Neural crest cell (in vitro differentiated cells): ENCODE results near the gene PRDX5. TPM values are rescaled to one million over a fixed set of nuclear protein-coding genes. Genes with fewer than 3 reads are reported as not detected.
"Not testable (repeated sequence)": the region's sequence is repeated elsewhere in the genome, so short reads cannot be mapped to it uniquely, and the experiment has no call there.

ENCODE experiments used
- DNase-seq: peaks from one replicate; pipeline ENCODE4 v3.0.0; 2021; ENCODE audit warnings: low read depth, mixed read lengths, low spot score
- H3K27ac Mint-ChIP-seq: one replicate; pipeline ENCODE4 v1.8.0; 2021; ENCODE audit warnings: mild to moderate bottlenecking, mixed read lengths; ENCODE audit not compliant: unreplicated experiment
- H3K27me3 Mint-ChIP-seq: 2 replicates; pipeline ENCODE4 v1.8.0; 2021; ENCODE audit warnings: low read depth, mild to moderate bottlenecking, mixed read lengths
- H3K36me3 Mint-ChIP-seq: 2 replicates; pipeline ENCODE4 v1.8.0; 2021; ENCODE audit warnings: low read depth, mild to moderate bottlenecking, mixed read lengths
- H3K4me1 Mint-ChIP-seq: 2 replicates; pipeline ENCODE4 v1.8.0; 2021; ENCODE audit warnings: mixed read lengths
- H3K4me3 Mint-ChIP-seq: one replicate; pipeline ENCODE4 v1.8.0; 2021; ENCODE audit warnings: mild to moderate bottlenecking, mixed read lengths
- H3K9me3 Mint-ChIP-seq: 2 replicates; pipeline ENCODE4 v1.8.0; 2021; ENCODE audit warnings: mixed read lengths
- total RNA-seq: library from RNA; stranded (reverse); gene quantifications from 2 replicates; pipeline ENCODE4 v1.2.1, GENCODE V29; 2021
- TF ChIP-seq, protein P1 (sequence below): fragments of 200-600 bp; sonication (generic); conservative IDR thresholded peaks from 2 replicates; pipeline ENCODE4 v1.5.0; 2021; ENCODE audit warnings: antibody characterized with exemption, mild to moderate bottlenecking

The PRDX5 gene
- total RNA-seq, 1 donor from 2014 or later: 148 TPM

DNA sequence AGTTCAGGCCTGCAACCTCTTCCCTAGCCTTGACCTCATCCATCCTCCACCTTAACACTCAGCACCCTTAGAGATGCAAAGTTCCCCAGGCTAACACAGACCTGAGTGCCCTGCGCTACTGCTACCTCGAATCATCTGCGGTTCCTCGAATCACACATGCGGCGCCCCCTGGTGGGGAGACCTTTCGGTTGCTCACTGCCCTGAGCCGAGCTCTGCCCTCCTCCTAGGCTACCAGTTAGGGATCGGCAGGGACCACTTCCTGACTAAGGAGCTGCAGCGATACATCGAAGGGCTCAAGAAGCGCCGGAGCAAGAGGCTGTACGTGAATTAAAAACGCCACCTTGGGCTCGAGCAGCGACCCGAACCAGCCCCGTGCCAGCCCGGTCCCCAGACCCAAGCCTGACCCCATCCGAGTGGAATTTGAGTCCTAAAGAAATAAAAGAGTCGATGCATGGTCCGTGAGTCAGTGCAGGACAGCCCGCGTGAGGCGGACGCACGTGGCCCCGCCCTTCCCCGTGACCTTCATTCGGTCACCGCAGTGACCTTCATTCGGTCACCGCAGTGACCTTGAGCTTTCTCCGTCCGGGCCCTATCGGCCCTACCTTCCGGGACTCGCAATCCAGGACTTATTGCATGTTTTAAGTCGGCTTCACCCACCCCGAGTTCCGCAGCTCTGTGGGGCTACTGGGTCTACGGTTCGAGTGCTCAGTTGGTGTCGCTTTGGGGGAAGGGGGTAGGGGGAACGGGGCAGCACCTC is 13.4 kb upstream of the PRDX5 start:
- Mint-ChIP-seq H3K36me3 (no peaks in the 10 kb centered on the region), H3K27me3 (peaks cover 45% of the 10 kb centered on the region), H3K4me3 (peak overlapping the region; percentile 90), H3K9me3 (no peaks in the 10 kb centered on the region), H3K4me1 (peaks cover 29% of the 10 kb centered on the region), H3K27ac (peak overlapping the region; percentile 94)
- peak; percentile 98 for DNase-seq
- TF ChIP-seq, protein P1, sequence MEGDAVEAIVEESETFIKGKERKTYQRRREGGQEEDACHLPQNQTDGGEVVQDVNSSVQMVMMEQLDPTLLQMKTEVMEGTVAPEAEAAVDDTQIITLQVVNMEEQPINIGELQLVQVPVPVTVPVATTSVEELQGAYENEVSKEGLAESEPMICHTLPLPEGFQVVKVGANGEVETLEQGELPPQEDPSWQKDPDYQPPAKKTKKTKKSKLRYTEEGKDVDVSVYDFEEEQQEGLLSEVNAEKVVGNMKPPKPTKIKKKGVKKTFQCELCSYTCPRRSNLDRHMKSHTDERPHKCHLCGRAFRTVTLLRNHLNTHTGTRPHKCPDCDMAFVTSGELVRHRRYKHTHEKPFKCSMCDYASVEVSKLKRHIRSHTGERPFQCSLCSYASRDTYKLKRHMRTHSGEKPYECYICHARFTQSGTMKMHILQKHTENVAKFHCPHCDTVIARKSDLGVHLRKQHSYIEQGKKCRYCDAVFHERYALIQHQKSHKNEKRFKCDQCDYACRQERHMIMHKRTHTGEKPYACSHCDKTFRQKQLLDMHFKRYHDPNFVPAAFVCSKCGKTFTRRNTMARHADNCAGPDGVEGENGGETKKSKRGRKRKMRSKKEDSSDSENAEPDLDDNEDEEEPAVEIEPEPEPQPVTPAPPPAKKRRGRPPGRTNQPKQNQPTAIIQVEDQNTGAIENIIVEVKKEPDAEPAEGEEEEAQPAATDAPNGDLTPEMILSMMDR: peak; percentile 93

DNA sequence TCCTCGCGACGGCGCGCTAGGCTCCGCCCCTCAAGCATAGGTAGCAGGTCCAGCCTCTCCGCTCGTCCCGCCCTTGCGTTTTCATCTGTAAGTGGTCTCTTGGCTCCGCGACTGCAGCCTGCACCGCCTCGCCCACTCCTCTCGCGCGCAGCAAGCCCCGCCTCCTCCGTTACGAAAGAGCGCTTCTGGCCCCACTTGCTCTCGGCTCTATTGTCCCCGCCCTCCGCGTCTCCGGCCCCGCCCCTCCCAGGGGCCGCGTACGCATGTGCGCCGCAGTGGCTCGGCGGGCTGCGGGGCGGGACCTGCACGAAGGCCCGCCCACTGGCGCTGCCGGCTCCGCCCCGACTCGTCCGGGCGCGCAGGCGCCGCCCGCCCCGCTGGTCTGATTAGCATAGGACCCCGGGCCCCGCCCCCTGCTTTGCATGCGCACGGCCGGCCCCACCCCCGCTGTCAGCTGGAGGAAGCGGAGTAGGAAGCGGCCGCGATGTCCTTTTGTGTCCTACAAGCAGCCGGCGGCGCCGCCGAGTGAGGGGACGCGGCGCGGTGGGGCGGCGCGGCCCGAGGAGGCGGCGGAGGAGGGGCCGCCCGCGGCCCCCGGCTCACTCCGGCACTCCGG is 12.7 kb upstream of the PRDX5 start, which contains the start of gene ESRRA:
Gene ESRRA, plus strand, starts transcription at position 450 of the 616 bp plus-strand sequence. CDS start 1,656 bp downstream, outside the sequence.
- TF ChIP-seq, protein P1: no peak
- peak within 1 kb of the TSS; percentile 98 for H3K4me3 Mint-ChIP-seq
- peak within 1 kb of the TSS; percentile 96 for H3K27ac Mint-ChIP-seq
- peak; percentile 99 for DNase-seq
- no peaks in the 10 kb centered on the region for H3K9me3 Mint-ChIP-seq
- no peaks in the 10 kb centered on the region for H3K36me3 Mint-ChIP-seq
- peaks cover 29% of the 10 kb centered on the region for H3K4me1 Mint-ChIP-seq
- H3K27me3 Mint-ChIP-seq: peaks cover 38% of the 10 kb centered on the region

DNA sequence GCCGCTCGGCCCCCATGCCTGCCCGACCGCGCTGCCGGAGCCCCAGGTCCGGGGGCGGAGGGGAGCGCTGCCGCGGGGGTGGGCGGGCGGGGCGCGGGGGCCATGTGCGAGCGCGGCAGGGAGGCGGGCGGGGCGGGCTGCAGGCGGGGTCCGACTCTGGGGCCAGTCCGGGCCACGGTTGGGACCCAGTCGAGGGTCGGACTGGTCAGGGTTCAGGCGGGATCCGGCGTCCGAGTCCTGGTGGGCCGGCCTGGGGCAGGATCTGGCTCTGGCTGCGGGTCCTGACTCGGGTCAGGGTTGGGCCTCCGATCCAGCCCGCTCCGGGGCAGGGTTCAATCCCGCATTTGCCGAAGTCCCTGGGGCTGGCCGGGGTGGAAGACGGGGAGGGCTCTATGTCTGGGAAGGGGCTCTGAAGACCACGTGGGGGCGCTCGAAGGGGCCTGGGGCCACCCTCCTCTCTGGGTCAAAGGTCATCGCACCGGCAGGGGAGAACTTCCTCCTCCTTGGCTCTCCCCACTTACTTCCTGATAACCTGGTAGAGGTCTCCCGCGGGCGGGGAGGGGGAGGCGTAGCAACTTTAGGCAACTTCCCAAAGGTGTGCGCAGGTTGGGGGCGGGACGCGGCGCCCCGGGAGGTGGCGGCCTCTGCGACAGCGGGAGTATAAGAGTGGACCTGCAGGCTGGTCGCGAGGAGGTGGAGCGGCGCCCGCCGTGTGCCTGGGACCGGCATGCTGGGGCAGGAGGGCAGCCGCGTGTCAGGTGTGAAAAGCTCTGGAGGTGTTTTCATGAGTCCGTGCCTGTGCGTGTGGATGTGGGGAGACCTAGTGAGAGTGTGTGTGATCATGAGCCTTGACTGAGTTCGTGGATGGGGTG is 12.0 kb upstream of the PRDX5 start:
- Mint-ChIP-seq H3K4me3 (peak overlapping the region; percentile 98), H3K27me3 (peaks cover 31% of the 10 kb centered on the region), H3K27ac (peak overlapping the region; percentile 96), H3K4me1 (peaks cover 25% of the 10 kb centered on the region), H3K9me3 (no peaks in the 10 kb centered on the region), H3K36me3 (no peaks in the 10 kb centered on the region)
- peak; percentile 60 for DNase-seq
- TF ChIP-seq, protein P1: peak; percentile 55

DNA sequence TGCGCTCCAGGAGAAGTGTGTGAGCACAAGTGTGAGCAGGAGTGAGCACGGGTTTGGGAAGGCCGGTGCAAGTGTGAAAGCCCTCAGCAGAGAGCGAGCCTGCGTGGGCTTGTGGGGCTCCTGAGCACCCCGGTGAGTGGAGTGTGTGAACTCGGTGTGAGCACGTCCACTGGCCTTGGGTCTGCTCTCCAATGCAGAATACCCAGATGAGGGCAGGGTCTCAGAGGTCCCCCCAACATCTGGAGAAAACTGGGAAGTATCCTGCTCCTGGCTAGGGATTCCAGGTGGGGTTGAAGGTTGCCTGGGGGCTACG is 11.4 kb upstream of the PRDX5 start:
- H3K27ac Mint-ChIP-seq: peak overlapping the region; percentile 96
- DNase-seq: no peak
- TF ChIP-seq, protein P1: no peak
- peak overlapping the region; percentile 98 for H3K4me3 Mint-ChIP-seq
- H3K9me3 Mint-ChIP-seq: no peaks in the 10 kb centered on the region
- H3K36me3 Mint-ChIP-seq: no peaks in the 10 kb centered on the region
- peaks cover 25% of the 10 kb centered on the region for H3K27me3 Mint-ChIP-seq
- peaks cover 26% of the 10 kb centered on the region for H3K4me1 Mint-ChIP-seq

DNA sequence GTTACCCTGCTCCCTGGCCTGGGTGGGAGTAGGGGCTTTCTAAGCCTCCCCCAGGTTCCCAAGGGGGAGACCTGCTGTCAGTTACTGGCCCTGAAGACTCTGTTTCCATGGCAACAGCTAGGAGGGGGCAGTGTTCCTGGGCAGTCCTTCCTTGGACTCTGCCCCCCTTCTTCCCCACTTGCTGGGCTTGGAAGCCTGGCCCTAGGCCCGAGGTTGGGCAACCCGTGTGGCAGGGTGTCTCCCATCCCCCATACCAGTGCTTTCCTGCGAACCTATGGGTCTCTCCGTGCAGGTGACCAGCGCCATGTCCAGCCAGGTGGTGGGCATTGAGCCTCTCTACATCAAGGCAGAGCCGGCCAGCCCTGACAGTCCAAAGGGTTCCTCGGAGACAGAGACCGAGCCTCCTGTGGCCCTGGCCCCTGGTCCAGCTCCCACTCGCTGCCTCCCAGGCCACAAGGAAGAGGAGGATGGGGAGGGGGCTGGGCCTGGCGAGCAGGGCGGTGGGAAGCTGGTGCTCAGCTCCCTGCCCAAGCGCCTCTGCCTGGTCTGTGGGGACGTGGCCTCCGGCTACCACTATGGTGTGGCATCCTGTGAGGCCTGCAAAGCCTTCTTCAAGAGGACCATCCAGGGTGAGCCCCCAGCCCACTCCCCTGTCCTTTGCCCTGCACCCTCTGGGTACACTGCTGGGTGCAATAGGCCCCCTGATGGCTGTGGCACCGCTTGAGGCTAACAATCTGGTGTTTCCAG is 10.9 kb upstream of the PRDX5 start:
- Mint-ChIP-seq H3K27ac (no peak overlapping the region), H3K27me3 (peaks cover 19% of the 10 kb centered on the region), H3K4me3 (peak overlapping the region; percentile 98), H3K9me3 (no peaks in the 10 kb centered on the region), H3K36me3 (no peaks in the 10 kb centered on the region), H3K4me1 (peaks cover 26% of the 10 kb centered on the region)
- TF ChIP-seq, protein P1: no peak
- DNase-seq: no peak

DNA sequence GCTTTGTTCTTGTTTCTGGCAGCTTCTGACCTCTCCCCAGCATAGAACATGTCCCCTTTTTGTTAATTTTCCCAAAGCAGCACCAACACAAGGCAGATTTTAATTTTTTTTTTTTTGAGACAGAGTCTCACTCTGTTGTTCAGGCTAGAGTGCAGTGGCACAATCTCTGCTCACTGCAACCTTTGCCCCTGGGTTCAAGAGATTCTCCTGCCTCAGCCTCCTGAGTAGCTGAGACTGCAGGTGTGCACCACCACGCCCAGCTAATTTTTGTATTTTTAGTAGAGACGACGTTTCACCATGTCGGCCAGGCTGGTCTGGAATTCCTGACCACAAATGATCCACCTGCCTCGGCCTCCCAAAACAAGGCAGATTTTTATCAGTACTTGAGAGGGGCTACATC is 10.1 kb upstream of the PRDX5 start:
- not testable (repeated sequence) for H3K27ac Mint-ChIP-seq, H3K9me3 Mint-ChIP-seq, H3K36me3 Mint-ChIP-seq, DNase-seq
- Mint-ChIP-seq H3K4me1 (peaks cover 26% of the 10 kb centered on the region), H3K4me3 (peak overlapping the region; percentile 32), H3K27me3 (peaks cover 14% of the 10 kb centered on the region)
